GM21390 (cell line): Measurements from ENCODE around the gene GTSE1.
"Not testable (repeated sequence)": the region's sequence is repeated elsewhere in the genome, so short reads cannot be mapped to it uniquely, and the experiment has no call there.

ENCODE experiments used
- ATAC-seq: cut with Tn5 transposase; IDR thresholded peaks from one replicate; pipeline ENCODE4 v1.9.1; 2021; ENCODE audit not compliant: unreplicated experiment

Gene GTSE1

DNA sequence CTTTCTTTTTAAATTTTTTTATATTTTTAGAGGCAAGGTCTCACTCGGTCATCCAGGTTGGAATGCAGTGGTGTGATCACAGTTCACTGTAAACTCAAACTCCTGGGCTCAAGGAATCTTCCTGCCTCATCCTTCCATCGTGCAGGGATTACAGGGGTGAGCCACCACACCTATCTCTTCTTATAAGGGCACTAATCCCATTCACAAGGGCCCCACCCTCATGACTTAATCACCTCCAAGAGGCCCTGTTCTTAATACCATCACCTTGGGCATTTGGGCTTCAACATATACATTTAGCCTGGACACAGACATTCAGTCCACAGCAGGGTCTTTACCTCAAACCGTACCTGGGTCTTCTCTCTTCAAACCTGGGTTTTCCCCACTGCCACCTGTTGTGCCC lies 4.5 kb upstream of the GTSE1 start:
- ATAC-seq, result no peak

DNA sequence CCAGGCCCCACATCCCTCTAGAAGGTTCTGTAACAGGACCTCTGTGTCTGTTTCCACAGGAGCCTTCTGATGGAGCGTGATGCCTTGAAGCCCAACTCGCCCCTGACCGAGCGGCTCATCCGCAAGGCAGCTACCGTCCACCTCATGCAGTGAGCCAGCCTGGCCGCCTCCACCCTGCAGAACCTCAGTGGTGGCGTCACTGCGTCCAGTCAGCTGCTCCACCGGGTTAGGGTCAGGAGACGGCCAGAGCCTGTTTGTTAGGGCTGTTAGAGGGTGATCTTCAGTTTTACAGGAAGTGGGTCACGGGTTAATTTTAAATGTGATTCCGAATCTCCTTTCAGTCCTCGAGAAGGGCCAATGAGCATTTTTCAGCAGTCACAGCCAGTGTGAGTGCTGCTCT lies 3.9 kb upstream of the GTSE1 start:
- ATAC-seq, result no peak

DNA sequence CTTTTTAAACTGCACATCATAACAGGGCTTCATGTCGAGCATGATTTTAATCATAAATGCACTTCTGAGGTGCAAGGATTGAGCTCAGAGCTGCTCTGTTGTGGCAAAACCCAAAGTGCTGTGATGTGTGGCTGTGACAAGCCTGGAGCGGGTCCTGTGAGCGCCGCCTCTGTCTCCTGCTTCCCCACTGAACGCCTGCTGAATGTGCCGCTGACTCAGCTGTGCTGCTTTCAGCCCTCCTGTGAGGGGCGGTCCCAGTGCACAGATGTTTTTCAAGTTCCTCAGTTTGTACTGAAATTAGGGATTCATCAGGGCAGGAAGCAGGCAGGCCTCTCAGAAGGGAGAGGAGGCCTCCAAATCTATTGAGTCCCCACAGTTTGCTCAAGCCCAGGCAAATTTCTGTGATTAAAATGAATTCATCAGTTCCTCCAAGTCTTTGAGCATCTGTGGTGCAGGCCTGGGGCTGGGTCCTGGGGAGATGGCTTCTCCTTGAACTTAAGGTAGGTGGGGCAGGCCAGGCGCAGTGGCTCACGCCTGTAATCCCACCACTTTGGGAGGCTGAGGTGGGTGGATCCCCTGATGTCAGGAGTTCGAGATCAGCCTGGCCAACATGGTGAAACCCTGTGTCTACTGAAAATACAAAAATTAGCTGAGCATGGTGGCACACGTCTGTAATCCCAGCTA lies 3.0 kb upstream of the GTSE1 start:
- ATAC-seq, result no peak

DNA sequence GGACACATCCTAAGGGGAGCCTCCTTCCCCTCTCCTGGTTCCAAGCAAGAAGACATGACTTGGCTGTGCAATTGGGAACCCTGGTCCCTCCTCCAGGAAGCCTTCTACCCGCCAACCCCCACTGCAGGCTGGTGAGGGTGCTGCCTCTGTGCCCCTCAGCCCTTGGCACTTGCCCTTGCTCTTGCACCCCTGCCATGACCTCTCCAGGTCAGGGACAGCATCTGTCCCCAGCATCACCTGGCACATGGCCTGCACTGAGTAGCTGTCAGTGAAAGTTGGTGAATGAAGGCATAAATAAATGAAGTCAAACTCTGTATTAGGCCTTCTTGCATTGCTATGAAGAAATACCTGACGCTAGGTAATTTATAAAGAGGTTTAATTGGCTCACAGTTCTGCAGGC lies 1.9 kb upstream of the GTSE1 start:
- ATAC-seq, result no peak

DNA sequence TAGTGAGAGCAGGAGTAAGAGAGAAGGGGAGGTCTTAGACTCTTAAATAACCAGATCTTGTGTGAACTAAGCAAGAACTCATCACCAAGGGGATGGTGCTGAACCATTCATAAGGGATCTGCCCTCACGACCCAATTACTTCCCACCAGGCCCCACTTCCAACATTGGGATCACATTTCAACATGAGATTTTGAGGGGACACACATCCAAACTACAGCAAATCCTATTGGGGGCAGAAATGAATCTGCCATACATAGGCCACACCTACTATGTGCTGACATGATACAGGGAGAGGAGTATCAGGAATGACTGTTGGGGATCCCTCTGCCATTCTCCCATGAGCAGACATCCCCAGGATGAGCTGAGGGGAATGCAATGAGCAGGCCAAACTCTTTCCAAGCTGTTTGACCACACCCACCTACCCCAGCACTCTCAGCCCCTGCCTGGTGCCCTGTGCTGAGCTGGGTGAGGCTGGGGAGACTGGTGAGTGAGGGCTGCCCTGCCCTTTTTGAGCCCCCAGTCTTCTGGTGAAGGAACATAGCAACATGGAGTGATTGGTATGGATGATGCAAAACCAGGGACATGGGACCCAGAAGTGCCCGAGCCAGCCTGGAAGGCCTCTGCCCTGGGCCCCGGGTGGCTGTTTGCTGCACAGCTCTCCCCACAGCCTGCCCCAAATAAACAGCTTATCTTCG lies 1.2 kb upstream of the GTSE1 start:
- no peak for ATAC-seq

DNA sequence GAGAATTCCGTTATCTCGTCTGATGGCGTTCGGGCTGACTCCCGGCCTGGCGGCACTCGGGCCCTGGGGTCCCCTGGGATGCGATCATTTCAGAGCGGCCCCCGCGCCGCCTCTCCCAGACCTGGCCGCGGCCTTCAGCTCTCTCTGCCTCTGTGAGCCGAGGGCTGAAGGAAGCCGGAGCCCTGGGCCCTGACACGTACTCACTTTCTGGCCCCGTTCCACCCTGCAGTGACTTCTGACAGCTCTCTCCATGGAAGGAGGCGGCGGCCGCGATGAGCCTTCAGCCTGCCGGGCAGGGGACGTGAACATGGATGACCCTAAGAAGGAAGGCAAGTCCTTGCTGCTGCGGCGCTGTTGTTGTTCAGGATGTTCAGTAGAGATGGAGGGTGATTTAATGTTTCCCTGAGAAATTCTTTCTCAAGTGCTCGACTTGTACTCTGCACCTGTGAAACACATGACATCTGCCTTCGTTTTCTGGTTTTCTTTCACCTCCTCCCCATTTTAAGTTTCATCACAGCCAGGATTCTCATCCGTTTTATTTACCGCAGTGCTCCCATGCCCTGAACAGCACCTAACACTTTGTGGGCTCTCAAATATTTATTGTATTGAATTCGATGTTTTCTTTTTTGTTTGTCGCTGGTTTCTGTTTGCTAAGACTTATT lies 612 bp downstream of the GTSE1 start:
- ATAC-seq, result peak; percentile 11

DNA sequence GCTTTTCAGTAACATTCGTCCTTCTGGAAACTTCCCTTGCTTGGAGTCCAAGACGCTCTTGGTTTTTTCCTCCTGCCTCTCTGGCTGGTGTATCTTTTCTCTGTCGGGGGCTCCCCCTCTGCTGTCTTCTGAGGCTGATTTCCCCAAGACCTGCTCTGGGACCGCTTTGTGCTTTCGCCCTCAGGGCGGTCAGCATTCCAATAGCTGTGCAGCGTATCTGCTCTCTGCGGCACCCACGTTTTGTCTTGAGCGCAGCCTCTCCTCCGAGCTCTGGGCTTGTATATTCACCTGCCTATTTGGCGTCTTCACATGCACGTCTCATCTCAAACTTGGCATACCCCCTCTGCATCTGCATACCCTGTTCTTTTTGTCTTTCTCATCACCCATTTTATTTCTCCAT lies 2.4 kb downstream of the GTSE1 start:
- no peak for ATAC-seq

DNA sequence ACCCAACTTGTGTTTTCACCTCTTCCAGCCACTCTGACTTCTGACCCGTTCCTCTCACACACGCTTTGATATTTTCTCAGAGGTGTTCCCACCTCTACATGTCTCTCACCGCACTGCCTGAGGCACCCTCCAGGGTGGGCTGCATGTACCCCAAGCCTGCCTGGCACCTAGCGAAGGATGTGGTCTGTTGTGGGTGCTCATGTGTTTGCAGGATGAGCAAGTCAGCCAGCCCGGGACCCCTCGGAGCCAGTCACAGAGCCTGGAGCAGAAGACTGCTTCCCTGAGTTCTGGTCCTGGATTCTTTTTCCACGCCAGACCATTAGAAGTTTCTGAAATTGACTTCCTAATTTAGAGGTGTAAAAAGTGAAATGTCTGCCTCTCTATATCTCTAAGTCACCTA lies 3.8 kb downstream of the GTSE1 start:
- no peak for ATAC-seq

DNA sequence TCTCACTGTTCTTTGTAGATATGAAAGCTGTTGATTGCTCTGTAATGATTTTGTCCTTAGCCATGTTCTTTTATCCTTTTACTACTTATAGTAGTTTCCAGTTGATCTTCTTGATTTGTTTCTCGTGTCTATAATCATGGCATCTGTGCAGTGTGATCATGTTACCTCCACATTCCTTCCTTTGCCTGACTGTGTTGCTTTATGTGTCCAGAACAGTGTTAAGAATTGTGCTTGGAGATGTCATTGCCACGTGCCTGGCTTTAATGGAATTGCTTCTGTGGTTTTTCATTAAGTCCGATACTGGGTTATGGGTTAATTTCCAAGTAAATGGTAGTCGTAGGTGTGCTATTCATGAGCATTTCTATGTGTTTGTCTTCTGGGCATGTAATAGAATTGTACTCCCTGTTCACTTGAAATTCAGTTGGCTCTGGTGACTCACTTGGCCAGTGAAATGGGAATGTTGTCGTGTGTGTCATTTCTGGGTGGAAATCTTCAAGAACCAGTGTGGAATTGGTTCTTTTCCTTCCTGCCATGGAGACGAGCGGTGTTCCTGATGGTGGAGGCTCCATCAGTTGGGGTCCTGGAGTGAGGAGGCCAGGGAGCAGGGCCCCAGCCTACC lies 6.8 kb downstream of the GTSE1 start:
- ATAC-seq, result no peak

DNA sequence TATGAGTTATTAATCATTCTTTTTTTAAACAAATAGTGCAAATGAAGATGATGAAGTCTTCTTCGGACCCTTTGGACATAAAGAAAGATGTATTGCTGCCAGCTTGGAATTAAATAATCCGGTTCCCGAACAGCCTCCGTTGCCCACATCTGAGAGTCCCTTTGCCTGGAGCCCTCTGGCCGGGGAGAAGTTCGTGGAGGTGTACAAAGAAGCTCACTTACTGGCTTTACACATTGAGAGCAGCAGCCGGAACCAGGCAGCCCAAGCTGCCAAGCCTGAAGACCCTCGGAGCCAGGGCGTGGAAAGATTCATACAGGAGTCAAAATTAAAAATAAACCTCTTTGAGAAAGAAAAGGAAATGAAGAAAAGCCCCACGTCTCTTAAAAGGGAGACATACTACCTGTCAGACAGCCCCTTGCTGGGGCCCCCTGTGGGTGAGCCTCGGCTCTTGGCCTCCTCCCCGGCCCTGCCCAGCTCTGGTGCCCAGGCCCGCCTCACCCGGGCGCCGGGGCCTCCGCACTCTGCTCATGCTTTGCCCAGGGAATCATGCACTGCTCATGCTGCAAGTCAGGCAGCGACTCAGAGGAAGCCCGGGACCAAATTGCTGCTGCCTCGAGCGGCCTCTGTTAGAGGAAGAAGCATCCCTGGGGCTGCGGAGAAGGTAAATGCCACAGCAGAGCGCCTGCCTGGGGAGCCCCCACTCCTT lies 11.8 kb downstream of the GTSE1 start:
- ATAC-seq, result no peak

DNA sequence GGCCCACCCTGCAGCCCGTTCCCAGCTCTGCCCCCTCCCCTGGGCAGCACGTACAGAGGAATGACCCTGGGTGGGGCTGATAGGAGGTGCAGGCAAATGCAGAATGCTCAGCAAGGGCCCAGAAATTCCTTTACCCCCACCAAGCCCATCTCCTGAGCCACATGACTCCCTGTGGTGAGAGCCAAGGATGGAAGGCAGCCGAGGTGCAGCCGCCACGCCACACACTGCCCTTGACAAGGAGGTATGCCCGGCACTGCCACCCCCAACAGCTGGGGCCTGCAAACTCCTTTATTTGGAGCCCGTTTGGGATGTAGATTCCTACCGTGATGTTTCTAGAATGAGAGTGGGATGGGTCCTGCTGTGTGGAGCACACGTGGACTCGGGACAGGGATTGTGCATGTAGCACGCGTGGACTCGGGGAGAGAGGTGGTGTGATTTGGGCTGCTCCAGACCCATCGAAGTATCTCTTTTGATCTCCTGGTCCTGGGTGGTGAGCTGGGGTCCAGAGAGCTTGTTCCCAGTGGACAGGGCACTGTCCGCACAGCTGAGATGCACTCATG lies 12.9 kb downstream of the GTSE1 start:
- ATAC-seq, result no peak

DNA sequence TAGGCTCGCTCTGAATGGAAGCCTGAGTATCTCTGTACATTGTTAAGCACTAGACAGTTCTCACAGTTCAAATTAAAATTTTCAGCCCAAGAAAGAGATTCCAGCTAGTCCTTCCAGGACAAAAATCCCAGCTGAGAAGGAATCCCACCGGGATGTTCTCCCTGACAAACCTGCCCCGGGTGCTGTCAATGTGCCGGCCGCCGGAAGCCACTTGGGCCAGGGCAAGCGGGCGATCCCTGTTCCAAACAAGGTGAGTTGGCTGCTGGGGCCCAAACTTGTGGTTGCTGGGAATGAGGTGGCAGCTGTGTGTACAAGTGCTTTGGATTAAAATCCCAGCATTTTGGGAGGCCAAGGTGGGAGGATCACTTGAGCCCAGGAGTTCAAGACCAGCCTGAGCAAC lies 15.4 kb downstream of the GTSE1 start:
- ATAC-seq, result no peak

DNA sequence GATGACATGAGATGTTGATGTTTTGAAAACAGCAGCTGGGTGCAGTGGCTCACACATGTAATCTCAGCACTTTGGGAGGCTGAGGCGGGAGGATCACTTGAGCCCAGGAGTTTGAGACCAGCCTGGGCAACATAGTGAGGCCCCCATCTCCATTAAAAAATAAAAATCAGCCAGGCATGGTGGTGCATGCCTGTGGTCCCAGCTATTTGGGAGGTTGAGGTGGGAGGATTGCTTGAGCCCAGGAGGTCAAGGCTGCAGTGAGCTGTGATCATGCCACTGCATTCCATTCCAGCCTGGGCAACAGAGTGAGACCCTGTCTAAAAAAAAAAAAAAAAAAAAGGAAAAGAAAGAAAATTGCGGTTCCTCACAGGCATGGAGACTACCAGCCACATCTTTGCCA lies 16.2 kb downstream of the GTSE1 start:
- not testable (repeated sequence) for ATAC-seq

DNA sequence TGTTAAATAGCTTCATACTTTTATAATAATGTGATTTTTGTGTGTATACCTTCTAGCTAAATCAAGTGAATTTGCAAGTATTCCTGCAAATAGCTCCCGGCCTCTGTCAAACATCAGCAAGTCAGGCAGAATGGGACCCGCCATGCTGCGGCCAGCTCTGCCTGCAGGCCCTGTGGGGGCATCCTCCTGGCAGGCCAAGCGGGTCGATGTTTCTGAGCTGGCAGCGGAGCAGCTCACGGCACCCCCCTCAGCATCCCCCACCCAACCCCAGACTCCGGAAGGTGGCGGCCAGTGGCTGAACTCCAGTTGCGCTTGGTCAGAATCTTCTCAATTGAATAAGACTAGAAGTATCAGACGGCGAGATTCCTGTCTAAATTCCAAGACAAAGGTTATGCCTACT lies 19.3 kb downstream of the GTSE1 start:
- no peak for ATAC-seq

DNA sequence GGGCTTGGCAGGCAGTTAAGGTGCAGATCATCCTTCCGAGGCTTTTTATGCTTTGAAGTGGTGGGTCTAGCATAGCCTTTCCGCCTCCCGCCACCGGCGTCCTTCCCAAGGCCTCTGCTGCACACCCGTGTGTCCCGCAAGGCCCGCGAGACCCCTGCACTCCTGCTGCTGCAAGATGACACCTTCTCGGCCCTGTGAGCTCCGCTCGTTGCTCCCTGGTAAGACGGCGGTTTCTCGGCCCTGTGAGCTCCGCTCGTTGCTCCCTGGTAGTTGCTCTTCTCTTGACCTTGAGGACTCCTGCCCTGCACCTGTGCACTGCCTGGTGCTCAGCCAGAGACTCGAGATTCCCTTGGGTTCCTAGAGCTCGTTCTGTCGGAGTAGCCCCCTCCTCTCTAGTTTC lies 21.0 kb downstream of the GTSE1 start:
- ATAC-seq, result no peak

DNA sequence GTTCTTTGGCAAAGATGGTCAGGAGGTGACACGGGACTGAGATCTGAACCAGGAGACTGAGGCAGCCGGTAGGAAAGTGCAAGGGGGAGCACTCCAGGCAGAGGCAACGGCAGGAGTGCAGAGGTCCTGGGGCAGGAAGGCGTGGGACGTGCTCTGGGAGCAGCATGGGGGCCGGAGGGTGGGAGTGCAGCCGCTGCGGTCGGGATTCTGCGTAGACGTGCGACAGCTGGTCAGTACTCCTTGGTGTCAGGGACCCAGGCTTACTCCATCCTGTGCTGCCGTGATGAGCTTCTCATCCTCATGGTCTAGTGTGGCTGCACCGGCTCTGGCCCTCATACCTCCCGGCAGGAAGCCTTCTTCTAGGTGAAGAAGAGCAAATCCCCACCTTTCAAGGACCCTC lies 21.9 kb downstream of the GTSE1 start:
- ATAC-seq, result no peak

DNA sequence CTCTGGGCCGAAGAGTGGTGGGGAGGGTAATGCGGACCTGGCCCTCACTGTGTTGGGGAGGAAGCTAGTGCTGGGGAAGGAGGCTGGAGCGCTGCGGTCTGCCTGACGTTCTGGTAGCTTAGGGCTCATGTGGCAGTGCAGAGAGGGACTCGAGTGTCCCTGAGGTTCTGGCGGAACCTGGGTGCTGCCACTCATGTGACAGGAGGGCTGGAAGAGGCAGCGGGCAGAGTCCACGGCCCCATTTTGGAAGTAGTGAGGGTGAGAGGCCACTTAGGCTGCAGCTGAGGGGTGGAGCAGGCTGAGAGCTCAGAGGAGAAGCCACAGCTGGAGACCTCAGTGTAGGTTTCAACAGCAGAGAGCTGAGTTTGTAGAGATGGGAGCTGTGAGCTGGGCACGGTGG lies 22.6 kb downstream of the GTSE1 start:
- no peak for ATAC-seq

DNA sequence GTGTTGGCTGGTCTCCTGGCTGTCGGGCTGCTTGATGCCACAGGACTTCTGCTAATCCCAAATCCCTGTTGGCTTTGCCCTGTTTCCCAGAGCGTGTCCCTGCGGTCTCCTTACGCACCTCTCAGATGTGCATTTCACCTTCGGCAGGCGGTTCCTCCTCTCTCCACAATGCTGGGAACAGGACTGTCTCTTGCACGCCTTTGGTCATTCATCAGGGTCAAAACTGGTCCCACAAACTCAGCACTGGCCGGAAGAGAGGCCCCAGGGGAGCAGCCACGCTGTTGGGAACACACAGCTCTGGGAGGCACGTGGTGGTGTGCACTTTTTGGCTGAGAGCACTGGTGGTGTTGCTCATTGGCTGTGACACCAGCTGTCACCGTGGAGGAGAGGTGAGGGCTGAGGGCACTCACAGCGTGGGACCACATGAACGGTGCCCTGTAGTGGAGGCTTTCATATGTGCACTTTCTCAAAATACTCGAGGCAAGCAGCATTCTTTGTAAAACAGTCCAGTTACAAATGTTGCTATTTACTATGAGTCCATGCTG lies 23.6 kb downstream of the GTSE1 start:
- no peak for ATAC-seq

DNA sequence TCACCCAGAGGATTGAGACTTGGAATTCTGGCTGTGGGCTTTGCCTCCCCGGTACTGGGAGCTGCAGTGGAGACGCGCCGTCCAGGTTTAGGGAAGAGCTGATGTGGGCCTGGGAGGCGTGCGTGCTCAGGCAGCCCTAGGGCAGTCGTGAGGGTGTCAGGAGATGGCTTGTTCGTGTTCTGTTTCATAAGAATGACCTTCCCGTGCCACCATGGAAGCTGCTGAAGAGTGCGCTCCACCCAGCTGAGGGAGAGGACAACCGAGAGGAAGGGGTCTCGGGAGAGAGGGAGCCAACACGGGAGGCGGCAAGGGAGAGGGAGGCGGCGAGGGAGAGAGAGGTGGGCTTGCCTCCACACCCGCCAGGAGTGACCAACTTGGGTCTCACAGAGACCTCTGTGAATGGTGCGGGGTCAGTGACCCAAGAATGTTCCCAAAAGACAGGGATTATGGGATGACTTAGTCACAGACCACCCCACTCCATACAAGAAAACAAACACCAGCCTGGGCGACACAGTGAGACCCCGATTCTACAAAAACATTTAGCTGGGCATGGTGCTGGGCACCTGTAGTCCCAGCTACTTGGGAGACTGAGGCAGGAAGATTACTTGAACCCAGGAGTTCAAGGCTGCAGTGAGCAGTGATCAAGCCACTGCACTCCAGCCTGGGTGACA lies 24.2 kb downstream of the GTSE1 start:
- no peak for ATAC-seq

DNA sequence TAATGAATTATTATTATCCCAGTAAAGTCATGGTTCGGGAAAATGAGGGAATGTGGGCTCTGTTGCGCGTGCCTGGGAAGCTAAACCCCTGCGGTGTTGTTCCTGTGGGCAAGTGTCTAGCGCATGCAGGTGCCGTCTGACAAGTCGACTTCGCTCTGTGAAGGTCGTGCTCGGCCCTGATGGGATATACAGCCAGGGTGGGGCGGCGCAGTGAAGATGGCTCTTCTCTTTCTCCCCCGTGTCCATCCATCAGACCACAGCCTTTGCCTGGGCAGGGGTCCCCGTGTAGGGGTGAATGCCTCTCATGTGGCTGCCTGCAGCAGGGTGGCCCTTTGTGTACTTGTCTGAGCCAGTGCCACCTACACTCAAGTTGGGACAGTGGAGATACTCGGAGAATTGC lies 26.0 kb downstream of the GTSE1 start:
- no peak for ATAC-seq
